ENCODE data around the gene CERK.

Gene CERK

DNA sequence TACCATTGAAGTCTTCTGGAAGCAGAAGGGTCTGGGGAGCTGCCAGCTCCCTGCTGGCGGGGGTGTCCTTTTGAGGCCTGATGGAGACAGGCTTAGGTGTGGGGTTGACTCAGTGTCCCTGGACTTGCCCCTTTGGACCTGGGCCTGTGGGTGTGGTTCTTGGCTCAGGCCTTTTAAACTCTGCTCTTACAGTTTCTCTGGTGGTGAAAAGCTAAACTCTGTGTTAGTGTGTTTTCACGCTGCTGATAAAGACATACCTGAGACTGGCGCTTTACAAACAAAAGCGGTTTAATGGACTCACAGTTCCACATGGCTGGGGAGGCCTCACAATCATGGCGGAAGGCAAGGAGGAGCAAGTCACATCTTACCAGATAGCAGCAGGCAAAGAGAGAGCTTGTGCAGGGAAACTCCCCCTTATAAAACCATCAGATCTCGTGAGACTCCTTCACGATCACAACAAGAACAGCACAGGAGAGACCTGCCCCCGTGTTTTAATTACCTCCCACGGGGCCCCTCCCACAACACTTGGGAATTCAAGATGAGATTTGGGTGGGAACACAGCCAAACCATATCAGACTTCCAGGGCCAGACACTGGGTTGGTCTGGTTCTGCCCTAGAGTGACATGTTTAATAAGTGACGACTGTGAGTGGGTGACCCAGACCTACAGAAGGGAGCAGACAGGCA, 91.4 kb downstream of the CERK start:
- TF ChIP-seq, protein P1, sequence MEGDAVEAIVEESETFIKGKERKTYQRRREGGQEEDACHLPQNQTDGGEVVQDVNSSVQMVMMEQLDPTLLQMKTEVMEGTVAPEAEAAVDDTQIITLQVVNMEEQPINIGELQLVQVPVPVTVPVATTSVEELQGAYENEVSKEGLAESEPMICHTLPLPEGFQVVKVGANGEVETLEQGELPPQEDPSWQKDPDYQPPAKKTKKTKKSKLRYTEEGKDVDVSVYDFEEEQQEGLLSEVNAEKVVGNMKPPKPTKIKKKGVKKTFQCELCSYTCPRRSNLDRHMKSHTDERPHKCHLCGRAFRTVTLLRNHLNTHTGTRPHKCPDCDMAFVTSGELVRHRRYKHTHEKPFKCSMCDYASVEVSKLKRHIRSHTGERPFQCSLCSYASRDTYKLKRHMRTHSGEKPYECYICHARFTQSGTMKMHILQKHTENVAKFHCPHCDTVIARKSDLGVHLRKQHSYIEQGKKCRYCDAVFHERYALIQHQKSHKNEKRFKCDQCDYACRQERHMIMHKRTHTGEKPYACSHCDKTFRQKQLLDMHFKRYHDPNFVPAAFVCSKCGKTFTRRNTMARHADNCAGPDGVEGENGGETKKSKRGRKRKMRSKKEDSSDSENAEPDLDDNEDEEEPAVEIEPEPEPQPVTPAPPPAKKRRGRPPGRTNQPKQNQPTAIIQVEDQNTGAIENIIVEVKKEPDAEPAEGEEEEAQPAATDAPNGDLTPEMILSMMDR (IDR thresholded peaks at IDR 0.05) = no peak

DNA sequence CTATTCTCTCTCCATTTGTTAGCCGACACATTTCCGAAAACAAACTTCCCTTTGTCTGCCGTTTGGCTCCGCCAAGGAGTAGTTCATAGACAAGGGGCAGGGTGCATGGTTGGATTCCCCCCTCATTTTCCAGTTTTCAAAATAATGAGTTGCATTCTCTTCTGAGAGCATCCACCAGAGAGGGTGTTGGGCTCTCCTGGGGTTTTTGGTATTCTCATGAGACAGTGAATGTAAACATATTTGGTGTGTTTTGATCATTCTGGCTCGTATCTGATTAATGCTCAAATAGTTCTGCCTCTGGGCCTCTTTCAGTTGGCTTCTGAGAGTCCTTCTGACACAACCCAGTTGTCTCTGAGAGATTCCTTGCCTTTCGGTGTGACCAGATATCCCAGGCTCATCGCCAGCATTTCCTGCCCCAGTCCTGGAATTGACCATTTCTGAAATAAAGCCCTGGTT, 96.2 kb downstream of the CERK start:
- TF ChIP-seq, protein P1 (IDR thresholded peaks at IDR 0.05) = no peak

DNA sequence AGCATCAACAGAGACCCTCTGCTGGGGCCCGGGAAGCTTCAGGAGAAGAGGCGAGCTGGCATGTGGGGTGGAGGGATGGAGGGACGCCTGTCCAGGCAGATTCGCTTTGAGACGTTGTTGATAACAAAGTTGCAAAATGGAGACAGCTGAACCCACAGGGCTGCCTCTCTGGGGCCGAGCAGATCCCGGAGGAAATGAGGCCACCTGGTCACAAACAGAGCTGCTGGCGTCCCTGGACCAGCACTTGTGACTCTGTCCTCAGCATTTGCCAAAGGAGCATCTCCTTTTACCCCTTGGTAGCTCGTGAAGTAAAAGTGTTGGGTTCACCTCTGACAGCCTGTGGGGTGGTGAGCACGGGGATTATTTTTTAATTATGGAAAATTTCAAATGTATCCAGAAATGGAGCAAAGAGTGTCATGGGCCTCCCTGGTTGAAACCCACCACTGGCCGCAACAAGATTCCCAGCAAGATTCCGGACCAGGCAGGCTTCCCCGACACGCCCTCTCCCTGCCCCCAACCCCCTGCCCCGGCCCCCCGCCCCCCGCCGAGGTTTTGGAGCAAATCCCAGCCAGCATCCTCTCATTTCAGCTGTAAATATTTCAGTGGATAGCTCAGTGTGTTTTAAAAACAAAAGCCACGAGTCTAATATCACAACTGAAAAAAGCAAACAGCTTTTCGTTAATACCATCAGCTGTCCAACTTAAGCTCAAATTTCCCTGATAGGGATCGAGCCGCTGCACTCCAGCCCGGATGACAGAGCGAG, 97.6 kb downstream of the CERK start:
- TF ChIP-seq, protein P1 (IDR thresholded peaks at IDR 0.05) = no peak

DNA sequence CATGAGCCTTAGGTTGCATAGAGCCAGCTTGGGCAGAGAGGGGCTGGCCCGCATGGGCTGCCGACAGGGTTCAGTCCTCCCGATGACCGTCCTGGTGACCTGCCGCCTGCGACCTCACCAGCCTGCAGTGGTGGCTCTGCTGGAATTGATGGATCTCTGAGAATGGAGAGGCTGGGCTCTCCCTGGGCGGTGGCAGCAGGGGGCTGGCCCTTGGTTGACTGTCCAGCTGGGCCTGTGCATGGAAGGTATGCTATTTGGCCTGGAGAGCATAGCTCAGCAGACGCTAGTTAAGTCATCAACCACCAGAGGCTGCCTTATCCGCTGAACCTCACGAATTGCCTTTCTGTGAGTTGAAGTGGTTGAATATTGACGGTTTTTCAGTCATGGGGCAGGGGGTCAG, 98.2 kb downstream of the CERK start:
- TF ChIP-seq, protein P1 (IDR thresholded peaks at IDR 0.05) = no peak

DNA sequence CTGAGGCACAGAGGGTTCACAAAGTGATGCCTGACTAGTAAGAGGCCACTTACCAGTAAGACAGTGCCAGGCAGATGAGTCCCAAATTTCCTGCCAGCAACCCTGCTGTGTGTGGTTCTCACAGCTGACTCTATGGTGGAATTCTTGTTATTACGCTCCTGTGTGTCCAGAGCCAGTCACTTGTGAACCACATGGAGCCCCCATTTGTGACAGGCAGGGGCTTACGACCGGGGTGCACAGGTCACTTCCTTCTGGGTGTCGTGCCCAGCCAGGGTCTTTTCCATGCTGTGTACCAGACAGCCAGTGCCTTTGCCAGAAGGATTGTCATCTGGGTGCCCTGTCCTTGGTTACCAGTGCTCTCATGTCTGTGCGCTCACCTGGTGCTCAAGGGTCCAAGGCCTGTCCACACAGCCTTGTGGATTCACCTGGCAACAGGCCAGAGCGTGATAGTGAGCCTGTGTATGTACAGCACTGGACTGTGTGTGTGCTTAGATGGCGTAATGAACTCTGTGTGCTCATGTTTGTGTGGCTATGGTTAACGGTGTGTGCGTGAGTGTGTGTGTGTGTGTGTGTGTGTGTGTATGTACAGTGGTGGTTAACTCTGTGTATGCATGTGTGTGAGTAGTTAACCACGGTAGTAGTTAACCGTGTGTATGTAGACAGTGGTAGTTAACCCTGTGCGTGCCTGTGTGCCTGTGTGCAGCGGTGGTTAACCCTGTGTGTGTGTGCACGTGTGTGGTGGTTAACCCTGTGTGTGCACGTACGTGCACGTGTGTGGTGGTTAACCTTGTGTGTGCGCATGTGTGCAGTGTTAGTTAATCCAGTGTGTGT, 99.2 kb downstream of the CERK start:
- TF ChIP-seq, protein P1 (IDR thresholded peaks at IDR 0.05) = no peak

DNA sequence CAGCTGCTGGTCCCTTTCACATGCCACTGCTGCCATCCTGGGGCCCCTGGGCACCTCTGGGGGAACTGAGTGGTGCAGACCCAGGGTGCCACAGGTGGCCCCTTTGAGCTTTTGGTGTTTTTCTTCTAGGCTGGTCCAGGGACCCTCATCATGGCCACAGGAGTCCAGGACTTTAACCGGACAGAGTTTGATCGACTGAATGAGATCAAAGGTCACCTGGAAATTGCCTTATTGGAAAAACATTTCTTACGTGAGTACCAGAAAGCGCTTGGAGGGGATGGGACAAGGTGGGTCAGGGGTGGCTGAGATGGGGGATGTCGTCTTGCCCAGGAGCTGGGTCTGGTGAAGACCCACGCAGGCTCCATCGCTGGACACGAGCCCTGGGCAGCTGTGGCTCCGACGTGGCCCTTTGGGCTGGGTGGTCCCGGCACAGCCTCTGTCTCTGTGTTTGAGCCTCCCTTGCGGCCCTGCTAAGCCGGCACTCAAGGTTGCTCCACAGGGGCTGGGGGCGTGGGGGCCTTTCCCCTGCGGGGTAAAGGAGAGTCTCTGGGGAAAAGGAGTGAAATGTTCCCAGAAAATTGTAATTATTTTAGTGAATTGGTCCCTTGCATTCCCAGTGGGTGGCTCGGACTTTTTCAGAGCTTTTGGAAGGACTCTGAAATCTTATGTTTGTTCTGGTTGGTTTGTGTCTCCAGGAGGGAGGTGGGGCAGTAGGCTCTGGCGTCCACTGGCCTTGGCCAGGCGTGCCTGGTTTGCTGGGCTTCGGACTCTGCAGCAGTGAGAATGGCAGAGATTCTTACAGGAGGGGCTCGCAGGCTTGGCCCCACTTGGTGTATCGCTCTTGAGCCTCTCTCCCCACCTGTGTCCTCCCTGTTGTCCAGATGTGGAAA, 100.1 kb downstream of the CERK start:
- TF ChIP-seq, protein P1 (IDR thresholded peaks at IDR 0.05) = no peak
